Natural killer cell treated with Interleukin-12 subunit alpha and Interleukin-12 subunit beta and Interleukin-15 and Interleukin-18, amount 100 ng/mL, for 72 hours (primary cell): Measurements from ENCODE around the gene MAML1. TPM values are rescaled to one million over a fixed set of nuclear protein-coding genes. Genes with fewer than 3 reads are reported as not detected.

ENCODE experiments used
- ATAC-seq, 2 donors: fragments of 150-1000 bp; cut with Tn5 transposase in 1 of 2; sonication (Bioruptor Pico), chemical (Tn5 transposase) in 1 of 2; 2 replicates each; pipeline ENCODE4 v1.10.0; 2021
- DNase-seq: peaks from one replicate; pipeline ENCODE4 v3.0.0; 2022; ENCODE audit warnings: low spot score
- H3K27ac Mint-ChIP-seq, 2 donors: 1 replicate in 1 of 2; 2 replicates in 1 of 2; pipeline ENCODE4 v1.8.0; 2022; ENCODE audit warnings: mixed read lengths in 2 of 2, mild to moderate bottlenecking in 1 of 2, moderate library complexity in 1 of 2
- H3K27me3 Mint-ChIP-seq, 2 donors: 1 replicate in 1 of 2; 2 replicates in 1 of 2; pipeline ENCODE4 v1.8.0; 2022; ENCODE audit warnings: mixed read lengths in 2 of 2
- H3K36me3 Mint-ChIP-seq: one replicate; pipeline ENCODE4 v1.8.0; 2022; ENCODE audit warnings: mixed read lengths
- H3K4me1 Mint-ChIP-seq, 2 donors: 1 replicate in 1 of 2; 2 replicates in 1 of 2; pipeline ENCODE4 v1.8.0; 2022; ENCODE audit warnings: low read depth in 2 of 2, mixed read lengths in 2 of 2, mild to moderate bottlenecking in 1 of 2
- H3K4me3 Mint-ChIP-seq: one replicate; pipeline ENCODE4 v1.8.0; 2022; ENCODE audit warnings: mixed read lengths
- H3K9me3 Mint-ChIP-seq: 2 replicates; pipeline ENCODE4 v1.8.0; 2022; ENCODE audit warnings: mixed read lengths
- total RNA-seq, 2 donors: library from RNA; stranded (reverse); gene quantifications; one replicate each; pipeline ENCODE4 v1.2.3, GENCODE V29; 2022

MAML1 gene
- total RNA-seq, 2 donors from 2014 or later = 31.4 to 41.1 TPM

DNA sequence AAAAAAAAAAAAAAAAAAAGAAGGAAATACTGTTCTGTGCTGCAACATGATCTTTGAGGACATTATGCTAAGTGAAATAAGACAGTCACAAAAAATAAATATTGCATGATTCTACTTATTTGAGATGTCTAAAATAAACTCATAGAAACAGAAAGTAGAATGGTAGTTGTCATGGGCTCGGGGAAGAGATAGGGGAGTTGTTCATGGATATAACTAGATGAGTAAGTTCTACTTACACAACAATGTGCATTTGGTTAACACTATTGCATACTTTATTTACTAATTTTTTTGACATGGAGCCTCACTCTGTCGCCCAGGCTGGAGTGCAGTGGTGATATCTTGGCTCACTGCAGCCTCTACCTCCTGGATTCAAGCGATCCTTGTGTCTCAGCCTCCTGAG, 15.2 kb downstream of the MAML1 start:
- no peak for DNase-seq
- peak in 1 of 2 donors; percentile 73 for ATAC-seq
- no peaks in the 10 kb centered on the region for H3K27me3 Mint-ChIP-seq
- peaks cover 18 to 27% of the 10 kb centered on the region in 2 donors for H3K4me1 Mint-ChIP-seq
- no peak overlapping the region for H3K27ac Mint-ChIP-seq
- no peak overlapping the region for H3K4me3 Mint-ChIP-seq
- no peaks in the 10 kb centered on the region for H3K9me3 Mint-ChIP-seq
- H3K36me3 Mint-ChIP-seq = no peaks in the 10 kb centered on the region

DNA sequence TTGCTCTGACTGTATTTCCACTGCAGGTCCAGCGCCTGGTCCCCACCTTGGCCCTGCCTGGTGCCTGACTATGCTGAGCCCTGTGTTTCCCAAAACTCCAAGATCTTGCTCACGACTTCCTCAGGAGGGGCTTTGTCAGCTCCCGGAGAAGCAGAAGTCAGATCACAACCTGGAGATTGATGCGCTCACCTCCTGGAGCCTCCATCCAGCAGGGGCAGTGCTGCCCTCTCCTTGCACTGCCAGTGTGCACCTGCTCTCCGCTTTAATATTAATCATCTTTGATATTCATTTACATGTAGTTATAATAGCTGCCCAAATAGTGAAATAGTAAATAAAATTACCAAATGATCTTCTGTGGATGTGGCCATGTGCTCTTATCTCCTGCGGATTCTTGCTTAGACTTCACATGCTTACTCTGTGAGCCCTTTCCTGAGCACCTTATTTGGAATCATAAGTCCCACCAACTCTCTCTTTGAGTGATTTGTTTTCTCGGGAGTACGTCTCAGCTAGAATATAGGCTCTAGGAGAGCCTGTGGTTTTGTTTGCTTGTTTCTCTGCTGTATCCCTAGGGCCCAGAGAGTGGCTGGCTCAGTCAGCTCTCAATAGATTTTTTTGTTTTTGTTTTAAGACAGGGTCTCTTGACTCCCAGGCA, 17.4 kb downstream of the MAML1 start:
- Mint-ChIP-seq H3K9me3 (no peaks in the 10 kb centered on the region), H3K27ac (peak overlapping the region in 1 of 2 donors; percentile 58), H3K4me3 (no peak overlapping the region), H3K4me1 (peaks cover 34 to 44% of the 10 kb centered on the region in 2 donors), H3K36me3 (no peaks in the 10 kb centered on the region), H3K27me3 (no peaks in the 10 kb centered on the region)
- ATAC-seq = no peak
- no peak for DNase-seq

DNA sequence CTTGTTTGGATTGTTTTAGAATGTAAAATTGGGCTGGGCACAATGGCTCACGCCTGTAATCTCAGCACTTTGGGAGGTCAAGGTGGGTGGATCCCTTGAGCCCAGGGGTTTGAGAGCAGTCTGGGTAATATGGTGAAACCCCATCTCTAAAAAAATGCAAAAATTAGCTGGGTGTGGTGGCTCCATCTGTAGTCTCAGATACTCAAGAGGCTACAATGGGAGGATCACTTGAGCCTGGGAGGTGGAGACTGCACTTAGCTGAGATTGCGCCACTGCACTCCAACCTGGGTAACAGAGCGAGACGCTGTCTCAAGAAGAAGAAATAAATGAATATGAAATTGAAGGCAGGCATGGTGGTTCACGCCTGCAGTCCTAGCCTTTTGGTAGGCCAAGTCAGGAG, 21.3 kb downstream of the MAML1 start:
- no peaks in the 10 kb centered on the region for H3K36me3 Mint-ChIP-seq
- H3K9me3 Mint-ChIP-seq = no peaks in the 10 kb centered on the region
- H3K27me3 Mint-ChIP-seq = no peaks in the 10 kb centered on the region
- peaks cover 21 to 42% of the 10 kb centered on the region in 2 donors for H3K4me1 Mint-ChIP-seq
- ATAC-seq = no peak
- H3K4me3 Mint-ChIP-seq = no peak overlapping the region
- no peak for DNase-seq
- peak overlapping the region; percentile 0 to 11 for H3K27ac Mint-ChIP-seq

DNA sequence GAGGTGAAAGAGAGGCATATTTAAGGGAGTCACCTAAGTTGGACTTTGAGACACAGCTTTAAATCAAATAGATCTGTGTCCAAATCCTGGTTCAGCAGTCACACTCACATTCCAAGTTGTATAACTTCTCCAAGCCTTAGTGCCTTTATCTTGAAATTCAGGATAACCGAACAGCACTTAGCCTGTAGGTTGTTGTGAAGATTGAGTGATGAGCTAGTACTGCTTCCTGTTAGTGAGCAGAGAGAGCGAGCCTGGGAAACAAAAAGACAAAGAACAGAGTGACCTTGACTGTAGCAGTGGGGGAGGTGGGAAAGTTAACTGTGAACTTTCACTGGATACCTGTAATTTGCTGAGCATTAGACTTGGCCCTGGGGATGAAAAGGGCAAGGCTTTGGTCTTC, 22.4 kb downstream of the MAML1 start:
- Mint-ChIP-seq H3K4me3 (no peak overlapping the region), H3K9me3 (no peaks in the 10 kb centered on the region), H3K36me3 (no peaks in the 10 kb centered on the region), H3K27me3 (no peaks in the 10 kb centered on the region), H3K4me1 (peaks cover 28 to 44% of the 10 kb centered on the region in 2 donors), H3K27ac (peak overlapping the region; percentile 0 to 11)
- ATAC-seq (no peak), DNase-seq (no peak)

- no peaks in the 10 kb centered on the region for H3K9me3 Mint-ChIP-seq
- H3K4me3 Mint-ChIP-seq = no peak overlapping the region
- H3K36me3 Mint-ChIP-seq = no peaks in the 10 kb centered on the region
- no peak for ATAC-seq
- no peaks in the 10 kb centered on the region for H3K27me3 Mint-ChIP-seq
- DNase-seq = no peak
- H3K4me1 Mint-ChIP-seq = peaks cover 53 to 56% of the 10 kb centered on the region in 2 donors
- H3K27ac Mint-ChIP-seq = peak overlapping the region in 1 of 2 donors; percentile 78
Measured at GRCh38 chr5:179758955-179759354, 26.3 kb downstream of the MAML1 start.

DNA sequence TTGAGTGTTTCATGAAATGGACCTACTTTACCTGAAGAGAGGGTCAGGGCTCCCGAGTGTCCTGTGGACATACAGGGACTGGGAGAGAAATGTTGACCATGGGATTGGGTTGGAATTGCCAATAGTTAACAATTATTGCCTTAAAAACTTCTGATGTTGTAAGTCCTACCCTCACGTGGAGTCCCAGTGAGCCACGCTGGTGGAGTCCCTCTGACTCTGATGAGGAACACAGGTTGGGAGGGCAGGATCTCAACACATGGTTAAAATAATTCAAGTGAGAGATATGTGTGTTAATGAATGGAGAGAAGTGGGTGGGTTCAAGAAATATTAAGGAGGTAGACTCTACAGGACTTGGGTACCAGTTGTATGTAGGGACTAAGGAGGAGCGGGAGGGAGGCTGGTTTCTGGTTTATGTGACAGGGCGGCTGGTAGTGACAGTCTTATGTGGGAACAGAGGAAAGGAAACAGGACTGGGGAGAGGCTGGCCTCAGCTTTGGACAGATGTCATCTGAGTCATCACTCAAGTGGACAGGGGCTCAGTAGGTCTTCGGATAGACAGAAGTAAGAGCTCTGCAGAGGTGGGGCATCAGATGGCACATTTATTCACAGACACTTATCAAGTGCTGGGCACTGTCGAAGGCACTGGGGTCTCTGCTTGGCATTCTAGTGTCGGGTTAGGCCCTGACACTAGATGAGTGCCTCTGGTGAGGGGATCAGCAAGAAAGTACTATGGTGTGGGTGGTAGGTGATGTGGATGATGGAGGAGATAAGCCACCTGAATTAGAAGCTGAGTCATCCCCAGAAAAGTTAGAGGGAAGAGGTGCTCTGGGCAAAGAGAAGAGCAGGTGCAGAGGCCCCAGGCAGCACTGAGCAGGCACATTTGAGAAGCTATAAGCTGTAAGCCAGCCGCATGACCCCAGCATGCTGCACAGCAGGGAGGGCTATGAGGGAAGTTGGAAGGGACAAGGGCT, 27.2 kb downstream of the MAML1 start:
- no peaks in the 10 kb centered on the region for H3K36me3 Mint-ChIP-seq
- no peak overlapping the region for H3K4me3 Mint-ChIP-seq
- H3K9me3 Mint-ChIP-seq = no peaks in the 10 kb centered on the region
- H3K27ac Mint-ChIP-seq = peak overlapping the region; percentile 43 to 78
- peak in 1 of 2 donors; percentile 34 for ATAC-seq
- no peak for DNase-seq
- peaks cover 43 to 49% of the 10 kb centered on the region in 2 donors for H3K4me1 Mint-ChIP-seq
- no peaks in the 10 kb centered on the region for H3K27me3 Mint-ChIP-seq

DNA sequence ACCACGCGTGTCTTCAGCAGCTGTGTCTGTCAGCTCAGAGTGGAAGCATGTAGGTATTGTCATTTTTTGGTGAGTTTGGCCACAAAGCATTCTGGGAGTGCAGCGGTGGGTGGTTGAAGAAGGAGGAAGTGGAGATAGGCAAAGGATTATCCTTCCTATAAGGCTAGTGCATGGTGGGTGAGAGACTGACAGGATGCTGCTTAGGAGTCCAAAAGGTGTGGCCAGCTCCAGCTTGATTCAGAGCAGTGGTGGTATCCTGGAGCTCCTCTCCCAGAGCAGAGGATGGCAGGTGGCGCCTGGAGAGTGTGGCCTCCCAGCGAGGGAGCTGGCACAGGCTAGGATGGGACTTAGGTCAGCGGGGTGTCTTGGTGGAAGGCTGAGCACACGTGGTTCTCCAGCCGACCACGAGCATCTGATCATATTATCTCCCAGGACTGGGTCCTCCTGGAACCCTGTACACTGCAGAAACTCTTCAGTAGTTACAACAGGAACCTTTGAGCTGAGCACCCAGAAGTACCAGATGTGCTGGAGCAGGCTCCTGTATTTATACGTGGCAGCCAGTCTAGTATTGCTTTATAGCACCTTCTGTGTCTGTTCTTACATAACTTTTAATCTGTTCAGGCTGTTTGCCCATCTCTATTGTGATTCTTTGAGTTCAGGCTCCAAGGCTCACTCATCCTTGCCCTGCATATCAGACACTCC, 29.6 kb downstream of the MAML1 start:
- H3K36me3 Mint-ChIP-seq = no peaks in the 10 kb centered on the region
- H3K27me3 Mint-ChIP-seq = no peaks in the 10 kb centered on the region
- H3K9me3 Mint-ChIP-seq = no peaks in the 10 kb centered on the region
- DNase-seq (no peak), ATAC-seq (peak; percentile 60 to 69)
- no peak overlapping the region for H3K4me3 Mint-ChIP-seq
- H3K4me1 Mint-ChIP-seq = peaks cover 42 to 45% of the 10 kb centered on the region in 2 donors
- peak overlapping the region; percentile 4 to 14 for H3K27ac Mint-ChIP-seq

DNA sequence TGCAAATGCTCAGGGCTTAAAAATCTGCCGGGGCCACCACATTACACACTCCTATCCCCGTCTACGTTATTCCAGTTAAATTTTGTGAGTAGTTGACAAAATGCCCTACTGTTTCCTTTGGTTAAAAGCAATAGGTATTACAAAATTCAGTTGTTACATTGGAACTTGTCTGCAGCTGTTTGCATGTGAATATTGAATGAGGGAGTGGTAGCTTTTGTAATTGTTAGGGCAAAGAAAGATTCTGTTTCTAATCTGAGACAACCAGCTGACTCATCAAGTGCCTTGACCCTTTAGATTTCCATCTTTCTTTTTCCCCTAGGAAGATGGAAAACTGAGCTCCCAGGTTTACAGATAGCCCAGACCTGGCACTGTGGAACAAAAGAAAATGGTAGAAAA, 30.2 kb downstream of the MAML1 start:
- H3K27me3 Mint-ChIP-seq = no peaks in the 10 kb centered on the region
- no peak for DNase-seq
- H3K9me3 Mint-ChIP-seq = no peaks in the 10 kb centered on the region

GRCh38 chr5:179763215-179763945, 30.8 kb downstream of the MAML1 start:
- Mint-ChIP-seq H3K36me3 (no peaks in the 10 kb centered on the region), H3K4me1 (peaks cover 44 to 50% of the 10 kb centered on the region in 2 donors), H3K27me3 (no peaks in the 10 kb centered on the region), H3K9me3 (no peaks in the 10 kb centered on the region), H3K27ac (no peak overlapping the region), H3K4me3 (no peak overlapping the region)
- peak; percentile 69 for DNase-seq
- peak in 1 of 2 donors; percentile 59 for ATAC-seq

More for the DNA sequence above, 30.2 kb downstream of the MAML1 start:
- ATAC-seq = no peak
- no peaks in the 10 kb centered on the region for H3K36me3 Mint-ChIP-seq
- H3K27ac Mint-ChIP-seq = no peak overlapping the region
- H3K4me1 Mint-ChIP-seq = peaks cover 42 to 48% of the 10 kb centered on the region in 2 donors
- no peak overlapping the region for H3K4me3 Mint-ChIP-seq

GRCh38 chr5:179764056-179764455, 31.4 kb downstream of the MAML1 start:
- no peaks in the 10 kb centered on the region for H3K36me3 Mint-ChIP-seq
- H3K27ac Mint-ChIP-seq = no peak overlapping the region
- ATAC-seq (no peak), DNase-seq (no peak)
- peaks cover 50 to 53% of the 10 kb centered on the region in 2 donors for H3K4me1 Mint-ChIP-seq
- H3K4me3 Mint-ChIP-seq = no peak overlapping the region
- no peaks in the 10 kb centered on the region for H3K27me3 Mint-ChIP-seq
- no peaks in the 10 kb centered on the region for H3K9me3 Mint-ChIP-seq

GRCh38 chr5:179765400-179765799, 32.8 kb downstream of the MAML1 start:
- H3K36me3 Mint-ChIP-seq = no peaks in the 10 kb centered on the region
- no peaks in the 10 kb centered on the region for H3K27me3 Mint-ChIP-seq
- no peak overlapping the region for H3K4me3 Mint-ChIP-seq
- ATAC-seq (no peak), DNase-seq (no peak)
- H3K4me1 Mint-ChIP-seq = peaks cover 43 to 48% of the 10 kb centered on the region in 2 donors
- H3K27ac Mint-ChIP-seq = peak overlapping the region in 1 of 2 donors; percentile 58
- H3K9me3 Mint-ChIP-seq = no peaks in the 10 kb centered on the region

GRCh38 chr5:179766021-179766725, 33.6 kb downstream of the MAML1 start:
- Mint-ChIP-seq H3K9me3 (no peaks in the 10 kb centered on the region), H3K4me3 (no peak overlapping the region), H3K4me1 (peaks cover 39 to 47% of the 10 kb centered on the region in 2 donors), H3K27ac (peak overlapping the region in 1 of 2 donors; percentile 58), H3K27me3 (no peaks in the 10 kb centered on the region), H3K36me3 (no peaks in the 10 kb centered on the region)
- ATAC-seq = no peak
- no peak for DNase-seq
